GM23338 (cell line): Measurements from ENCODE around the gene CORO1C. TPM values are rescaled to one million over a fixed set of nuclear protein-coding genes. Genes with fewer than 3 reads are reported as not detected.
"Not testable (repeated sequence)": the region's sequence is repeated elsewhere in the genome, so short reads cannot be mapped to it uniquely, and the experiment has no call there.

Experiments
- ATAC-seq: fragments of 200-7000 bp; cut with Tn5 transposase; 3 replicates; pipeline ENCODE4 v1.9.1; 2020
- DNase-seq: peaks from one replicate; pipeline ENCODE4 v3.0.0-alpha.2; 2015; ENCODE audit warnings: low spot score
- H2AFZ ChIP-seq: fragments of 200-600 bp; sonication (generic); 2 replicates; pipeline ENCODE4 v1.8.0; 2016; ENCODE audit warnings: antibody characterized with exemption, mild to moderate bottlenecking, moderate library complexity
- H3F3A ChIP-seq: fragments of 200-600 bp; sonication (generic); replicated peaks from 2 replicates; pipeline ENCODE4 v1.8.0; 2017; ENCODE audit warnings: antibody characterized with exemption, mixed run types, low read depth
- H3K27ac ChIP-seq: fragments of 200-600 bp; sonication (generic); 2 replicates; pipeline ENCODE4 v1.6.1; 2016; ENCODE audit warnings: low read depth
- H3K27me3 ChIP-seq: fragments of 200-600 bp; sonication (generic); 2 replicates; pipeline ENCODE4 v1.8.0; 2016; ENCODE audit warnings: mild to moderate bottlenecking, mixed run types, moderate library complexity; ENCODE audit not compliant: insufficient read depth
- H3K36me3 ChIP-seq: fragments of 200-600 bp; sonication (generic); 2 replicates; pipeline ENCODE4 v1.8.0; 2016; ENCODE audit warnings: mild to moderate bottlenecking; ENCODE audit not compliant: insufficient read depth
- H3K4me1 ChIP-seq: fragments of 200-600 bp; sonication (generic); 2 replicates; pipeline ENCODE4 v1.8.0; 2016; ENCODE audit warnings: mild to moderate bottlenecking, moderate library complexity; ENCODE audit not compliant: insufficient read depth
- H3K4me2 ChIP-seq: fragments of 200-600 bp; sonication (generic); 2 replicates; pipeline ENCODE4 v1.7.1; 2017; ENCODE audit warnings: mixed run types
- H3K4me3 ChIP-seq: fragments of 200-600 bp; sonication (generic); 2 replicates; pipeline ENCODE4 v1.6.1; 2016; ENCODE audit warnings: mixed run types
- H3K79me2 ChIP-seq: fragments of 200-600 bp; sonication (generic); replicated peaks from 2 replicates; pipeline ENCODE4 v1.8.0; 2017; ENCODE audit warnings: mild to moderate bottlenecking; ENCODE audit not compliant: insufficient read depth
- H3K9me2 ChIP-seq: fragments of 200-600 bp; sonication (generic); 2 replicates; pipeline ENCODE4 v1.8.0; 2017; ENCODE audit not compliant: insufficient read depth
- H4K20me1 ChIP-seq: fragments of 200-600 bp; sonication (generic); replicated peaks from 2 replicates; pipeline ENCODE4 v1.8.0; 2017; ENCODE audit warnings: mild to moderate bottlenecking; ENCODE audit not compliant: insufficient read depth
- H3K27ac Mint-ChIP-seq: 2 replicates; pipeline ENCODE4 v1.8.0; 2020; ENCODE audit warnings: inconsistent platforms, mild to moderate bottlenecking, moderate library complexity, mixed read lengths
- H3K27me3 Mint-ChIP-seq: 3 replicates; pipeline ENCODE4 v1.8.0; 2022; ENCODE audit warnings: low read depth, mild to moderate bottlenecking, moderate library complexity, mixed read lengths, inconsistent platforms; ENCODE audit not compliant: insufficient read depth, poor library complexity
- H3K36me3 Mint-ChIP-seq: 3 replicates; pipeline ENCODE4 v1.8.0; 2021; ENCODE audit warnings: low read depth, mild to moderate bottlenecking, inconsistent platforms, moderate library complexity, mixed read lengths
- H3K4me1 Mint-ChIP-seq: 3 replicates; pipeline ENCODE4 v1.8.0; 2020; ENCODE audit warnings: mild to moderate bottlenecking, inconsistent platforms, mixed read lengths
- H3K4me3 Mint-ChIP-seq: 3 replicates; pipeline ENCODE4 v1.8.0; 2021; ENCODE audit warnings: moderate library complexity, mild to moderate bottlenecking, inconsistent platforms, mixed read lengths
- H3K9me3 Mint-ChIP-seq: 3 replicates; pipeline ENCODE4 v1.8.0; 2020; ENCODE audit warnings: moderate library complexity, mild to moderate bottlenecking, inconsistent platforms, mixed read lengths
- EZH2 ChIP-seq: fragments of 200-600 bp; sonication (generic); IDR thresholded peaks from one replicate; pipeline ENCODE4 v1.8.0; 2017; ENCODE audit warnings: antibody characterized with exemption, mild to moderate bottlenecking, low read depth; ENCODE audit not compliant: unreplicated experiment
- EZH2phosphoT487 ChIP-seq: fragments of 200-600 bp; sonication (generic); IDR thresholded peaks from one replicate; pipeline ENCODE4 v1.8.1; 2018; ENCODE audit warnings: antibody characterized with exemption; ENCODE audit not compliant: unreplicated experiment
- POLR2AphosphoS5 ChIP-seq: IDR thresholded peaks from 2 replicates; pipeline ENCODE4 v1.6.1; 2016; ENCODE audit warnings: antibody characterized with exemption, low read depth
- ZNF331 ChIP-seq: fragments of 250-450 bp; sonication (Bioruptor Pico); IDR thresholded peaks from 2 replicates; pipeline ENCODE4 v1.5.0; 2020; ENCODE audit warnings: low read depth, mild to moderate bottlenecking, moderate library complexity
- ZNF462 ChIP-seq: fragments of 250-450 bp; sonication (Bioruptor Pico); IDR thresholded peaks from 2 replicates; pipeline ENCODE4 v1.5.0; 2020; ENCODE audit warnings: mild to moderate bottlenecking, moderate library complexity
- polyA plus RNA-seq: library from polyadenylated mRNA; unstranded; fragments of >200 nt; fragmentation: Nextera tagmentation; extraction: Ambion mirVana; gene quantifications from 2 replicates; pipeline ENCODE4 v1.2.1, GENCODE V29; 2016
- total RNA-seq: library from RNA; depleted of rRNA; stranded (reverse); fragments of >200 nt; shearing (Covaris generic); gene quantifications from 2 replicates; pipeline ENCODE4 v1.2.3, GENCODE V29; 2014
- TF ChIP-seq, protein P1 (sequence below): IDR thresholded peaks from one replicate; pipeline ENCODE4 v1.6.1; 2018; ENCODE audit warnings: antibody characterized with exemption; ENCODE audit not compliant: unreplicated experiment

CORO1C gene
- total and polyA plus RNA-seq, 2 experiments from 2014 or later, result 59.2 to 89.5 TPM

DNA sequence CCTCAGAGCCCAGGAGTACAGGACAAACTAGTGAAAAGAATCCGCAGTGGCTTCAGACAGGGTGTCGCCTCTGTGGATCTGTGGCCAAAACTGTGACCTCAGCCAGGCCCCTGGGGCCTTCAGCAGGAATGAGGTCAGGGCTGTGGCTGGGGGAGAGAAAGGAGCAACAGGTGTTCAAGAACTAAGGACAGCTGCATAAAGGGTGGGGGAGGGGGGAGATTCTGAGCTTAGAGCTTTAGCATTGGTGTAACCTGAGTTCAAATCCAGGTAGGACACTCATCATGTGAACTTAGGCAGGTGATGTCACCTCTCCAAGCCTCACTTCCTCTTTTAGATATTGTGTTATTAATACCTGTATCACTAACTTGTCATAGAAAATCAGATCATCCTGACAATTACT, 40.9 kb upstream of the CORO1C start:
- Histone ChIP-seq H2AFZ (no peak overlapping the region), H3K9me2 (no peaks in the 10 kb centered on the region), H3K27ac (no peak overlapping the region), H4K20me1 (no peaks in the 10 kb centered on the region), H3K36me3 (no peaks in the 10 kb centered on the region), H3K27me3 (no peaks in the 10 kb centered on the region), H3K79me2 (no peaks in the 10 kb centered on the region), H3K4me2 (no peak overlapping the region), H3K4me1 (no peaks in the 10 kb centered on the region), H3K4me3 (no peak overlapping the region), H3F3A (peaks cover 8% of the 10 kb centered on the region; the same call in 1 of the 2 replicates)
- H3K9me3 Mint-ChIP-seq, result no peaks in the 10 kb centered on the region
- H3K36me3 Mint-ChIP-seq, result no peaks in the 10 kb centered on the region
- TF ChIP-seq EZH2 (no peak), POLR2AphosphoS5 (no peak), ZNF331 (CRISPR knock-in tag) (no peak), EZH2phosphoT487 (no peak)
- ATAC-seq (no peak), DNase-seq (peak; percentile 45)
- no peak overlapping the region for H3K4me3 Mint-ChIP-seq
- H3K4me1 Mint-ChIP-seq, result peaks cover 14% of the 10 kb centered on the region; the same call in 2 of the 3 replicates
- H3K27me3 Mint-ChIP-seq, result peaks cover 14% of the 10 kb centered on the region
- H3K27ac Mint-ChIP-seq, result no peak overlapping the region

DNA sequence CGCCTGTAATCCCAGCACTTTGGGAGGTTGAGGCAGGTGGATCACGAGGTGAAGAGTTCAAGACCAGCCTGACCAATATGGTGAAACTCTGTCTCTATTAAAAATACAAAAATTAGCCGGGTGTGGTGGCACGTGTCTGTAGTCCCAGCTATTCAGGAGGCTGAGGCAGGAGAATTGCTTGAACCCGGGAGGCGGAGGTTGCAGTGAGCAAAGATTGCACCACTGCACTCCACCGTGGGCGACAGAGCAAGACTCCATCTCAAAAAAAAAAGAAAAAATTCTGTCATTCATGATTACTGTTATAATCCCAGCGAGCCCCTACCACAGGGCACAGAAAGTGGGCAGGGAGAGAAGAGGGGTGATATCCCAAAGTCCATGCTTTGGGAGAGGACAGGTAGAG, 40.5 kb upstream of the CORO1C start:
- H3K36me3 Mint-ChIP-seq, H3K9me3 Mint-ChIP-seq, H3K4me3 Mint-ChIP-seq, H3K27ac ChIP-seq, H3K4me1 ChIP-seq, H3K9me2 ChIP-seq, H3K27ac Mint-ChIP-seq, H4K20me1 ChIP-seq, H2AFZ ChIP-seq, DNase-seq, H3F3A ChIP-seq, H3K27me3 ChIP-seq, H3K79me2 ChIP-seq, H3K4me2 ChIP-seq, ATAC-seq, H3K4me3 ChIP-seq, H3K36me3 ChIP-seq: not testable (repeated sequence)
- peaks cover 14% of the 10 kb centered on the region; the same call in 2 of the 3 replicates for H3K4me1 Mint-ChIP-seq
- peaks cover 14% of the 10 kb centered on the region for H3K27me3 Mint-ChIP-seq

DNA sequence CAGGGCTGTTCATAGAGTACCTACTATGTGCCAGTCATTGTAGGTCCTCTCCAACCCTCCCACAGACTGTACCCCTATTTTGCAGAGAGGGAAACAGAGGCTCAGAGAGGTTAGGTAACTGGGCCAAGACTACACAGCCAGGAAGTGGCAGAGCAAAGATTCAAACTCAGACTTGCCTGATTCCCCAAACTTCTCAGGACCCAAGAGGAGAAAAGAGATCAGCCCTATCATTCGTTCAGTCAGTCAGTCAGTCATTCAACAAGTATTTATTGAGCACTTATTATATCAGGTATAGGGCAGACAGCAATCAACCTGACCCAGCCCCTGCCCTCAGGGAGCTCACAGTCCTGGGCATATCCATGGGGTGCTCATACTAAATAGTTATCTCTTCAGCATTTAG, 39.6 kb upstream of the CORO1C start:
- DNase-seq (no peak), ATAC-seq (no peak)
- Mint-ChIP-seq H3K4me3 (no peak overlapping the region), H3K9me3 (no peaks in the 10 kb centered on the region), H3K27me3 (peaks cover 11% of the 10 kb centered on the region), H3K36me3 (no peaks in the 10 kb centered on the region), H3K4me1 (peaks cover 14% of the 10 kb centered on the region; the same call in 2 of the 3 replicates), H3K27ac (no peak overlapping the region)
- H3K4me2 ChIP-seq, result no peak overlapping the region
- H3K9me2 ChIP-seq, result no peaks in the 10 kb centered on the region
- TF ChIP-seq ZNF462 (CRISPR knock-in tag), result no peak
- TF ChIP-seq, protein P1, sequence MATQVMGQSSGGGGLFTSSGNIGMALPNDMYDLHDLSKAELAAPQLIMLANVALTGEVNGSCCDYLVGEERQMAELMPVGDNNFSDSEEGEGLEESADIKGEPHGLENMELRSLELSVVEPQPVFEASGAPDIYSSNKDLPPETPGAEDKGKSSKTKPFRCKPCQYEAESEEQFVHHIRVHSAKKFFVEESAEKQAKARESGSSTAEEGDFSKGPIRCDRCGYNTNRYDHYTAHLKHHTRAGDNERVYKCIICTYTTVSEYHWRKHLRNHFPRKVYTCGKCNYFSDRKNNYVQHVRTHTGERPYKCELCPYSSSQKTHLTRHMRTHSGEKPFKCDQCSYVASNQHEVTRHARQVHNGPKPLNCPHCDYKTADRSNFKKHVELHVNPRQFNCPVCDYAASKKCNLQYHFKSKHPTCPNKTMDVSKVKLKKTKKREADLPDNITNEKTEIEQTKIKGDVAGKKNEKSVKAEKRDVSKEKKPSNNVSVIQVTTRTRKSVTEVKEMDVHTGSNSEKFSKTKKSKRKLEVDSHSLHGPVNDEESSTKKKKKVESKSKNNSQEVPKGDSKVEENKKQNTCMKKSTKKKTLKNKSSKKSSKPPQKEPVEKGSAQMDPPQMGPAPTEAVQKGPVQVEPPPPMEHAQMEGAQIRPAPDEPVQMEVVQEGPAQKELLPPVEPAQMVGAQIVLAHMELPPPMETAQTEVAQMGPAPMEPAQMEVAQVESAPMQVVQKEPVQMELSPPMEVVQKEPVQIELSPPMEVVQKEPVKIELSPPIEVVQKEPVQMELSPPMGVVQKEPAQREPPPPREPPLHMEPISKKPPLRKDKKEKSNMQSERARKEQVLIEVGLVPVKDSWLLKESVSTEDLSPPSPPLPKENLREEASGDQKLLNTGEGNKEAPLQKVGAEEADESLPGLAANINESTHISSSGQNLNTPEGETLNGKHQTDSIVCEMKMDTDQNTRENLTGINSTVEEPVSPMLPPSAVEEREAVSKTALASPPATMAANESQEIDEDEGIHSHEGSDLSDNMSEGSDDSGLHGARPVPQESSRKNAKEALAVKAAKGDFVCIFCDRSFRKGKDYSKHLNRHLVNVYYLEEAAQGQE, result no peak
- H3F3A ChIP-seq, result peaks cover 8% of the 10 kb centered on the region; the same call in 1 of the 2 replicates
- no peaks in the 10 kb centered on the region for H4K20me1 ChIP-seq
- no peaks in the 10 kb centered on the region for H3K36me3 ChIP-seq
- H3K27me3 ChIP-seq, result no peaks in the 10 kb centered on the region
- H3K79me2 ChIP-seq, result no peaks in the 10 kb centered on the region
- no peak overlapping the region for H3K4me3 ChIP-seq
- no peak overlapping the region for H2AFZ ChIP-seq
- no peak overlapping the region for H3K27ac ChIP-seq
- H3K4me1 ChIP-seq, result no peaks in the 10 kb centered on the region
